HCT116 (cell line): ENCODE measurements around the gene CAPN10. TPM values are rescaled to one million over a fixed set of nuclear protein-coding genes. Genes with fewer than 3 reads are reported as not detected.

ENCODE experiments used
- ATAC-seq: fragments of 200-7000 bp; cut with Tn5 transposase; 2 replicates; pipeline ENCODE4 v1.9.1; 2020; ENCODE audit warnings: mild to moderate bottlenecking, moderate library complexity
- BruUV-seq: library from RNA; stranded (reverse); fragments of 400-500 nt; replicated peaks from 2 replicates; lab custom pipeline; 2021; lab: Mats Ljungman, UMichigan
- CTCF ChIA-PET: fragments of 300-600 bp; sonication (Branson Sonifier 250); formaldehyde crosslinking; loops from one replicate; lab custom pipeline; 2021; ENCODE audit warnings: antibody characterized with exemption; lab: Charles Lee
- POLR2A ChIA-PET: fragments of 300-600, 350-600 bp; sonication (Branson Sonifier 250); formaldehyde crosslinking; loops from one replicate; lab custom pipeline; 2021; ENCODE audit warnings: antibody characterized with exemption; lab: Charles Lee
- RAD21 ChIA-PET, 2 experiments: fragments of 300-600 bp; sonication (Branson Sonifier 250); formaldehyde crosslinking; loops; one replicate each; lab custom pipeline; 2023; ENCODE audit warnings: low total read pairs in 2 of 2; ENCODE audit not compliant: uncharacterized antibody in 2 of 2, unreplicated experiment in 2 of 2, low non-redundant PET in 1 of 2; lab: Charles Lee
- DNase-seq: peaks from one replicate; pipeline ENCODE4 v3.0.0-alpha.2; 2010; ENCODE audit warnings: low read depth, low spot score
- H2AFZ ChIP-seq: fragments of 200-600 bp; shearing (Covaris generic), sonication (generic); 2 replicates; pipeline ENCODE4 v1.6.1; 2017; ENCODE audit warnings: low read depth, mixed run types, mixed read lengths, antibody characterized with exemption, low read length; ENCODE audit not compliant: poor library complexity, severe bottlenecking
- H3K27ac ChIP-seq: 2 replicates; pipeline ENCODE4 v1.5.1; 2012; ENCODE audit warnings: low read depth, low read length
- H3K27me3 ChIP-seq: fragments of 200-600 bp; sonication (generic); 2 replicates; pipeline ENCODE4 v1.6.1; 2016; ENCODE audit warnings: mixed run types, low read length, mixed read lengths; ENCODE audit not compliant: insufficient read depth
- H3K36me3 ChIP-seq, 2 experiments: fragments of 200-500 bp in 1 of 2; fragments of 200-600 bp in 1 of 2; sonication (Bioruptor generic) in 1 of 2; sonication (generic) in 1 of 2; 2 replicates each; pipeline versions ENCODE4 v1.5.1 to v1.6.1; 2014 to 2016; ENCODE audit warnings: low read length in 2 of 2, inconsistent platforms in 1 of 2, mixed read lengths in 1 of 2, mixed run types in 1 of 2; ENCODE audit not compliant: insufficient read depth in 2 of 2, control insufficient read depth in 1 of 2
- H3K4me1 ChIP-seq, 2 experiments: fragments of 200-600 bp in 1 of 2; sonication (generic) in 1 of 2; 2 replicates each; pipeline versions ENCODE4 v1.5.1 to v1.6.1; 2012 to 2017; ENCODE audit warnings: low read length in 2 of 2, inconsistent platforms in 1 of 2, mild to moderate bottlenecking in 1 of 2, mixed read lengths in 1 of 2, mixed run types in 1 of 2, moderate library complexity in 1 of 2; ENCODE audit not compliant: insufficient read depth in 2 of 2, control insufficient read depth in 1 of 2
- H3K4me2 ChIP-seq: fragments of 200-600 bp; sonication (generic); 2 replicates; pipeline ENCODE4 v1.6.1; 2017; ENCODE audit warnings: mixed run types, low read length, mixed read lengths
- H3K4me3 ChIP-seq, 2 experiments: fragments of 200-600 bp in 1 of 2; sonication (generic) in 1 of 2; replicated peaks in 1 of 2; 2 replicates each; pipeline ENCODE4 v1.5.1; 2011 to 2016; ENCODE audit warnings: low read length in 2 of 2, control low read depth in 1 of 2, low read depth in 1 of 2, mild to moderate bottlenecking in 1 of 2, mixed read lengths in 1 of 2, mixed run types in 1 of 2
- H3K79me2 ChIP-seq: fragments of 200-600 bp; sonication (generic); 2 replicates; pipeline ENCODE4 v1.6.1; 2017; ENCODE audit warnings: mild to moderate bottlenecking, mixed run types, low read length, moderate library complexity, mixed read lengths; ENCODE audit not compliant: insufficient read depth
- H3K9ac ChIP-seq: fragments of 200-600 bp; sonication (generic); 2 replicates; pipeline ENCODE4 v1.6.1; 2016; ENCODE audit warnings: low read length, mixed read lengths
- H3K9me2 ChIP-seq: fragments of 200-600 bp; sonication (generic), shearing (Covaris generic); 2 replicates; pipeline ENCODE4 v1.6.1; 2017; ENCODE audit warnings: mixed run types, mild to moderate bottlenecking, moderate library complexity; ENCODE audit not compliant: insufficient read depth
- H3K9me3 ChIP-seq, 2 experiments: fragments of 200-500 bp in 1 of 2; fragments of 200-600 bp in 1 of 2; sonication (Bioruptor generic) in 1 of 2; sonication (generic) in 1 of 2; 2 replicates each; pipeline ENCODE4 v1.6.1; 2014 to 2017; ENCODE audit warnings: low read length in 2 of 2, mixed read lengths in 2 of 2, inconsistent platforms in 1 of 2, low read depth in 1 of 2, mild to moderate bottlenecking in 1 of 2, mixed run types in 1 of 2, moderate library complexity in 1 of 2; ENCODE audit not compliant: control insufficient read depth in 1 of 2, insufficient read depth in 1 of 2
- H4K20me1 ChIP-seq: fragments of 200-600 bp; sonication (generic), shearing (Covaris generic); 2 replicates; pipeline ENCODE4 v1.6.1; 2017; ENCODE audit warnings: mixed run types, mild to moderate bottlenecking, moderate library complexity; ENCODE audit not compliant: insufficient read depth
- CBX3 ChIP-seq: IDR thresholded peaks from 2 replicates; pipeline ENCODE4 v1.6.1; 2012; ENCODE audit warnings: low read depth
- CEBPB ChIP-seq: IDR thresholded peaks from 2 replicates; pipeline ENCODE4 v1.6.1; 2012; ENCODE audit warnings: low read depth
- EGR1 ChIP-seq: IDR thresholded peaks from 2 replicates; pipeline ENCODE4 v1.6.1; 2012; ENCODE audit warnings: low read depth
- ELF1 ChIP-seq: IDR thresholded peaks from 2 replicates; pipeline ENCODE4 v1.6.1; 2012; ENCODE audit warnings: low read depth, borderline replicate concordance
- EZH2 ChIP-seq: fragments of 200-600 bp; sonication (generic); IDR thresholded peaks from 2 replicates; pipeline ENCODE4 v1.6.1; 2017; ENCODE audit warnings: antibody characterized with exemption, mixed run types
- EZH2phosphoT487 ChIP-seq: fragments of 200-600 bp; IDR thresholded peaks from 2 replicates; pipeline ENCODE4 v1.6.1; 2018; ENCODE audit warnings: antibody characterized with exemption, borderline replicate concordance
- FOSL1 ChIP-seq: IDR thresholded peaks from 2 replicates; pipeline ENCODE4 v1.6.1; 2012; ENCODE audit warnings: low read depth
- JUND ChIP-seq: IDR thresholded peaks from 2 replicates; pipeline ENCODE4 v1.6.1; 2012
- POLR2AphosphoS5 ChIP-seq: IDR thresholded peaks from 2 replicates; pipeline ENCODE4 v1.6.1; 2011; ENCODE audit warnings: mild to moderate bottlenecking, low read depth, low read length, moderate library complexity
- SRF ChIP-seq: IDR thresholded peaks from 2 replicates; pipeline ENCODE4 v1.6.1; 2012; ENCODE audit warnings: low read depth
- TCF7L2 ChIP-seq: IDR thresholded peaks from 2 replicates; pipeline ENCODE4 v1.7.0; 2011; ENCODE audit warnings: borderline replicate concordance, inconsistent platforms; ENCODE audit not compliant: insufficient read depth, insufficient read length; ENCODE audit errors: extremely low read depth
- YY1 ChIP-seq: IDR thresholded peaks from 2 replicates; pipeline ENCODE4 v1.6.1; 2011; ENCODE audit warnings: low read length, low read depth, moderate library complexity, mild to moderate bottlenecking; ENCODE audit not compliant: insufficient replicate concordance; ENCODE audit errors: extremely low read depth
- ZBTB33 ChIP-seq: IDR thresholded peaks from 2 replicates; pipeline ENCODE4 v1.6.1; 2011; ENCODE audit warnings: mild to moderate bottlenecking, low read length, moderate library complexity; ENCODE audit not compliant: insufficient replicate concordance; ENCODE audit errors: extremely low read depth
- intact Hi-C: fragments of 100-400 bp; cut with micrococcal nuclease; formaldehyde crosslinking; loops from 2 replicates; pipeline ENCODE4 v1.10.0; 2022
- total RNA-seq: library from RNA; stranded (reverse); gene quantifications from one replicate; pipeline ENCODE4 v1.2.1, GENCODE V29; 2021; ENCODE audit not compliant: unreplicated experiment

The CAPN10 gene
- total RNA-seq, 1 experiment from 2014 or later, result 40.7 TPM

- Histone ChIP-seq H3K9ac (no peak within 1 kb of the TSS), H3K36me3 (peaks cover 0 to 6% of the 10 kb centered on the region in 2 experiments; a peak in 1 of 4 replicates), H3K27ac (no peak within 1 kb of the TSS; the same call in 1 of the 2 replicates), H3K4me2 (peak within 1 kb of the TSS; percentile 80; the same call in 1 of the 2 replicates), H3K4me1 (peaks cover 17 to 31% of the 10 kb centered on the region in 2 experiments), H2AFZ (no peak within 1 kb of the TSS), H3K9me2 (no peaks in the 10 kb centered on the region), H4K20me1 (no peaks in the 10 kb centered on the region), H3K4me3 (no peak within 1 kb of the TSS), H3K27me3 (no peaks in the 10 kb centered on the region), H3K79me2 (peaks cover 65% of the 10 kb centered on the region), H3K9me3 (no peaks in the 10 kb centered on the region)
- ChIA-PET POLR2A (interaction anchor here (1.4 kb wide), 1 partner anchor 8 kb away, joined by 4 read pairs; no protein-coding TSS in a partner anchor), RAD21 (no interaction called here), CTCF (no interaction called here)
- no peak for DNase-seq
- no TSS peak for BruUV-seq
- TF ChIP-seq EZH2 (no peak), EZH2phosphoT487 (no peak), EGR1 (no peak)
- intact Hi-C loops, result no loop called here
- ATAC-seq, result no peak
Measured at GRCh38 chr2:240557808-240558207, 28.7 kb upstream of the CAPN10 start, which contains the start of gene ANKMY1. ANKMY1 (minus strand) TSS chr2:240557988; CDS start chr2:240557335, 653 bp downstream.

GRCh38 chr2:240558236-240558761, 28.2 kb upstream of the CAPN10 start:
- Histone ChIP-seq H3K9me2 (no peaks in the 10 kb centered on the region), H3K79me2 (peaks cover 61% of the 10 kb centered on the region), H3K4me1 (peaks cover 17 to 31% of the 10 kb centered on the region in 2 experiments), H3K4me2 (peak overlapping the region; percentile 80; the same call in 1 of the 2 replicates), H3K9me3 (no peaks in the 10 kb centered on the region), H2AFZ (no peak overlapping the region), H3K36me3 (peaks cover 0 to 7% of the 10 kb centered on the region in 2 experiments; a peak in 1 of 4 replicates), H3K4me3 (no peak overlapping the region), H3K27me3 (no peaks in the 10 kb centered on the region), H4K20me1 (no peaks in the 10 kb centered on the region), H3K27ac (no peak overlapping the region; the same call in 1 of the 2 replicates), H3K9ac (no peak overlapping the region)
- POLR2A ChIA-PET, result no interaction called here
- TF ChIP-seq TCF7L2, result no peak
- TF ChIP-seq FOSL1, result no peak
- no peak for TF ChIP-seq ELF1
- no peak for TF ChIP-seq POLR2AphosphoS5
- TF ChIP-seq CEBPB, result no peak
- no peak for TF ChIP-seq JUND
- no peak for TF ChIP-seq ZBTB33
- no peak for TF ChIP-seq SRF
- no peak for TF ChIP-seq YY1
- no peak for TF ChIP-seq CBX3
- no peak for TF ChIP-seq EZH2
- RAD21 ChIA-PET, result no interaction called here
- no peak for DNase-seq
- intact Hi-C loops, result no loop called here
- ATAC-seq, result no peak
- BruUV-seq, result no TSS peak
- CTCF ChIA-PET, result no interaction called here
